A549 (cell line): Measurements from ENCODE around the gene PIP5K1B. TPM values are rescaled to one million over a fixed set of nuclear protein-coding genes. Genes with fewer than 3 reads are reported as not detected.

Experiments used
- ATAC-seq, 2 experiments: fragments of 200-7000 bp in 1 of 2; fragments of >200 bp in 1 of 2; cut with Nextera tagmentation in 1 of 2; cut with Tn5 transposase in 1 of 2; 3 replicates each; pipeline versions ENCODE4 v1.8.0 to v1.9.1; 2018 to 2020; ENCODE audit warnings: mild to moderate bottlenecking in 1 of 2, moderate library complexity in 1 of 2
- CTCF ChIA-PET: fragments of 300-600 bp; sonication (Branson Sonifier 250); formaldehyde crosslinking; extraction: SDS; loops from one replicate; lab custom pipeline; 2021; ENCODE audit warnings: antibody characterized with exemption, inconsistent platforms; lab: Yijun Ruan, JAX
- POLR2A ChIA-PET: fragments of 350-600 bp; formaldehyde crosslinking; extraction: SDS; loops from one replicate; lab custom pipeline; 2021; ENCODE audit warnings: antibody characterized with exemption, inconsistent platforms; lab: Yijun Ruan, JAX
- DNase-seq, 2 experiments: peaks; one replicate each; pipeline versions ENCODE4 v3.0.0 to v3.0.0-alpha.2; 2011 to 2016; ENCODE audit warnings: low read depth in 1 of 2, low spot score in 1 of 2
- FAIRE-seq: peaks from 2 replicates; lab custom pipeline; 2011; peaks lifted over from hg19 to GRCh38; lab: Jason Lieb, UNC
- H3K27ac ChIP-seq, 2 experiments: fragments of >200 bp; sonication (Bioruptor Twin); formaldehyde crosslinking; 3 replicates each; pipeline ENCODE4 v1.5.1; 2016 to 2017
- H3K4me1 ChIP-seq: fragments of >200 bp; sonication (Bioruptor Twin); formaldehyde crosslinking; 3 replicates; pipeline ENCODE4 v1.6.1; 2016
- H3K4me2 ChIP-seq: fragments of >200 bp; sonication (Bioruptor Twin); formaldehyde crosslinking; 3 replicates; pipeline ENCODE4 v1.6.1; 2016
- H3K4me3 ChIP-seq: fragments of >200 bp; sonication (Bioruptor Twin); formaldehyde crosslinking; 3 replicates; pipeline ENCODE4 v1.5.1; 2016
- H3K9me3 ChIP-seq: fragments of >200 bp; sonication (Bioruptor Twin); formaldehyde crosslinking; 3 replicates; pipeline ENCODE4 v1.6.1; 2016
- CEBPB ChIP-seq, 2 experiments: fragments of >200 bp in 1 of 2; sonication (Bioruptor Twin) in 1 of 2; formaldehyde crosslinking in 1 of 2; IDR thresholded peaks; 2 replicates each; pipeline ENCODE4 v1.6.1; 2012 to 2016
- FOSL2 ChIP-seq, 2 experiments: fragments of 450-650 bp in 1 of 2; fragments of >200 bp in 1 of 2; sonication (Bioruptor Twin) in 1 of 2; formaldehyde crosslinking; IDR thresholded peaks; 2 replicates each; pipeline versions ENCODE4 v1.5.0 to v1.6.1; 2016 to 2020; ENCODE audit warnings: mild to moderate bottlenecking in 1 of 2, moderate library complexity in 1 of 2
- HEYL ChIP-seq: fragments of 250-450 bp; sonication (Bioruptor Pico); IDR thresholded peaks from 2 replicates; pipeline ENCODE4 v1.8.0; 2021; ENCODE audit warnings: mild to moderate bottlenecking, moderate library complexity
- HOXB13 ChIP-seq: fragments of 250-450 bp; sonication (Bioruptor Pico); IDR thresholded peaks from 2 replicates; pipeline ENCODE4 v1.5.0; 2020; ENCODE audit warnings: low read depth, mild to moderate bottlenecking, moderate library complexity
- MAZ ChIP-seq: fragments of 150-350 bp; IDR thresholded peaks from 2 replicates; pipeline ENCODE4 v1.6.1; 2014; ENCODE audit warnings: antibody characterized with exemption, low read depth, low read length, borderline replicate concordance
- NR3C1 ChIP-seq: fragments of >200 bp; sonication (Bioruptor Twin); formaldehyde crosslinking; IDR thresholded peaks from 3 replicates; pipeline ENCODE4 v1.6.1; 2017
- RNF2 ChIP-seq: fragments of 200-600 bp; sonication (generic); IDR thresholded peaks from 2 replicates; pipeline ENCODE4 v1.6.1; 2016; ENCODE audit warnings: low read depth, mild to moderate bottlenecking, antibody characterized with exemption, moderate library complexity, borderline replicate concordance
- TP53 ChIP-seq: fragments of 250-450 bp; sonication (Bioruptor Pico); IDR thresholded peaks from 2 replicates; pipeline ENCODE4 v1.5.0; 2021; ENCODE audit warnings: mild to moderate bottlenecking, moderate library complexity
- ZC3H11A ChIP-seq: fragments of 450-650 bp; IDR thresholded peaks from 2 replicates; pipeline ENCODE4 v1.6.1; 2014; ENCODE audit warnings: antibody characterized with exemption, mild to moderate bottlenecking
- ZFP36 ChIP-seq: fragments of 450-650 bp; IDR thresholded peaks from 2 replicates; pipeline ENCODE4 v1.6.1; 2014; ENCODE audit warnings: borderline replicate concordance; ENCODE audit not compliant: partially characterized antibody
- ZNF302 ChIP-seq: fragments of 250-450 bp; sonication (Bioruptor Pico); IDR thresholded peaks from 2 replicates; pipeline ENCODE4 v1.9.0; 2021; ENCODE audit warnings: inconsistent platforms, mild to moderate bottlenecking, moderate library complexity
- ZSCAN20 ChIP-seq: fragments of 250-450 bp; sonication (Bioruptor Pico); IDR thresholded peaks from 2 replicates; pipeline ENCODE4 v1.8.0; 2022; ENCODE audit warnings: mild to moderate bottlenecking, moderate library complexity
- WGBS: methylation state at CpG from one replicate; pipeline ENCODE4 v1.1.6; 2017; ENCODE audit errors: missing lambda C conversion rate; 5-methylcytosine and 5-hydroxymethylcytosine counted together
- polyA plus RNA-seq, 4 experiments: library from polyadenylated mRNA; depleted of rRNA in 3 of 4; stranded (reverse); fragments of >200 nt; fragmentation: RNase III in 1 of 4; extraction: RNeasy Plus Mini Kit Qiagen cat#74134 plus additional on column Dnase treatment in 1 of 4; gene quantifications; 2 replicates in 3 of 4; 3 replicates in 1 of 4; pipeline ENCODE4 v1.2.3, GENCODE V29; 2011 to 2017
- TF ChIP-seq, protein P1 (sequence below): fragments of >200 bp; sonication (Bioruptor Twin); formaldehyde crosslinking; IDR thresholded peaks from 2 replicates; pipeline ENCODE4 v1.6.1; 2016
- TF ChIP-seq, protein P2 (sequence below): fragments of >200 bp; sonication (Bioruptor Twin); formaldehyde crosslinking; IDR thresholded peaks from 3 replicates; pipeline ENCODE4 v1.6.1; 2016
- TF ChIP-seq, protein P3 (sequence below): fragments of 250-450 bp; sonication (Bioruptor Pico); IDR thresholded peaks from 2 replicates; pipeline ENCODE4 v1.5.0; 2021; ENCODE audit warnings: mild to moderate bottlenecking, moderate library complexity, borderline replicate concordance
- TF ChIP-seq, protein P4 (sequence below): fragments of 250-450 bp; sonication (Bioruptor Pico); IDR thresholded peaks from 2 replicates; pipeline ENCODE4 v1.5.0; 2020; ENCODE audit warnings: low read depth, mild to moderate bottlenecking, moderate library complexity
- TF ChIP-seq, protein P5 (sequence below): fragments of >200 bp; sonication (Bioruptor Twin); formaldehyde crosslinking; IDR thresholded peaks from 3 replicates; pipeline ENCODE4 v1.5.1; 2016

PIP5K1B gene
- polyA plus RNA-seq, 2 of the 4 experiments (the other 2 are of a cell fraction) = not detected

DNA sequence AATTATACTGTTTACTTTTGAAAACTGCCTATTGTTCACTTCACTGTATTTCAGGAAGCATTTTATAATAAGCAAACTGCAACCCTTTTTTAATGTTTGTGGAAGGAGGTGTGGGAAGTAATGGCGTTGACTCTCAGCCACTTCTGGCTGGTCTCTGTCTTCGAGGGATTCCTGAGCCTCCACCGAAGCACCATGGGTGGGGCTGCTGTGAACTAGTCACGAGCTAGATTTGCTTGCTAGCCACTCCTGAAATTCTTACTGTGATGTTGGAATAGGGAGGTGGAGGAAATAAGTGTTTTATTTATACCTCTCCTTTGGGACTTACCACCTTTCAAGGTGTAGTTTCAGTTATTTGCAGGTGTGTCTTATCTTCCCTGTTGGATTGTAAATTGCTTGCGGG, 26.8 kb downstream of the PIP5K1B start:
- DNase-seq = no peak
- TF ChIP-seq, protein P1, sequence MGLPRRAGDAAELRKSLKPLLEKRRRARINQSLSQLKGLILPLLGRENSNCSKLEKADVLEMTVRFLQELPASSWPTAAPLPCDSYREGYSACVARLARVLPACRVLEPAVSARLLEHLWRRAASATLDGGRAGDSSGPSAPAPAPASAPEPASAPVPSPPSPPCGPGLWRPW = no peak
- TF ChIP-seq ZSCAN20 (CRISPR knock-in tag) = no peak
- TF ChIP-seq, protein P2, sequence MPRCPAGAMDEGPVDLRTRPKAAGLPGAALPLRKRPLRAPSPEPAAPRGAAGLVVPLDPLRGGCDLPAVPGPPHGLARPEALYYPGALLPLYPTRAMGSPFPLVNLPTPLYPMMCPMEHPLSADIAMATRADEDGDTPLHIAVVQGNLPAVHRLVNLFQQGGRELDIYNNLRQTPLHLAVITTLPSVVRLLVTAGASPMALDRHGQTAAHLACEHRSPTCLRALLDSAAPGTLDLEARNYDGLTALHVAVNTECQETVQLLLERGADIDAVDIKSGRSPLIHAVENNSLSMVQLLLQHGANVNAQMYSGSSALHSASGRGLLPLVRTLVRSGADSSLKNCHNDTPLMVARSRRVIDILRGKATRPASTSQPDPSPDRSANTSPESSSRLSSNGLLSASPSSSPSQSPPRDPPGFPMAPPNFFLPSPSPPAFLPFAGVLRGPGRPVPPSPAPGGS = no peak
- TF ChIP-seq, protein P3, sequence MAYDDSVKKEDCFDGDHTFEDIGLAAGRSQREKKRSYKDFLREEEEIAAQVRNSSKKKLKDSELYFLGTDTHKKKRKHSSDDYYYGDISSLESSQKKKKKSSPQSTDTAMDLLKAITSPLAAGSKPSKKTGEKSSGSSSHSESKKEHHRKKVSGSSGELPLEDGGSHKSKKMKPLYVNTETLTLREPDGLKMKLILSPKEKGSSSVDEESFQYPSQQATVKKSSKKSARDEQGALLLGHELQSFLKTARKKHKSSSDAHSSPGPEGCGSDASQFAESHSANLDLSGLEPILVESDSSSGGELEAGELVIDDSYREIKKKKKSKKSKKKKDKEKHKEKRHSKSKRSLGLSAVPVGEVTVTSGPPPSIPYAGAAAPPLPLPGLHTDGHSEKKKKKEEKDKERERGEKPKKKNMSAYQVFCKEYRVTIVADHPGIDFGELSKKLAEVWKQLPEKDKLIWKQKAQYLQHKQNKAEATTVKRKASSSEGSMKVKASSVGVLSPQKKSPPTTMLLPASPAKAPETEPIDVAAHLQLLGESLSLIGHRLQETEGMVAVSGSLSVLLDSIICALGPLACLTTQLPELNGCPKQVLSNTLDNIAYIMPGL (CRISPR knock-in tag) = no peak
- no peak for TF ChIP-seq RNF2
- TF ChIP-seq, protein P4, sequence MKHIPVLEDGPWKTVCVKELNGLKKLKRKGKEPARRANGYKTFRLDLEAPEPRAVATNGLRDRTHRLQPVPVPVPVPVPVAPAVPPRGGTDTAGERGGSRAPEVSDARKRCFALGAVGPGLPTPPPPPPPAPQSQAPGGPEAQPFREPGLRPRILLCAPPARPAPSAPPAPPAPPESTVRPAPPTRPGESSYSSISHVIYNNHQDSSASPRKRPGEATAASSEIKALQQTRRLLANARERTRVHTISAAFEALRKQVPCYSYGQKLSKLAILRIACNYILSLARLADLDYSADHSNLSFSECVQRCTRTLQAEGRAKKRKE (CRISPR knock-in tag) = no peak
- no peak for TF ChIP-seq HOXB13 (CRISPR knock-in tag)
- TF ChIP-seq HEYL (CRISPR knock-in tag) = no peak
- no peak for TF ChIP-seq ZFP36
- TF ChIP-seq ZNF302 (CRISPR knock-in tag) = no peak
- TF ChIP-seq, protein P5, sequence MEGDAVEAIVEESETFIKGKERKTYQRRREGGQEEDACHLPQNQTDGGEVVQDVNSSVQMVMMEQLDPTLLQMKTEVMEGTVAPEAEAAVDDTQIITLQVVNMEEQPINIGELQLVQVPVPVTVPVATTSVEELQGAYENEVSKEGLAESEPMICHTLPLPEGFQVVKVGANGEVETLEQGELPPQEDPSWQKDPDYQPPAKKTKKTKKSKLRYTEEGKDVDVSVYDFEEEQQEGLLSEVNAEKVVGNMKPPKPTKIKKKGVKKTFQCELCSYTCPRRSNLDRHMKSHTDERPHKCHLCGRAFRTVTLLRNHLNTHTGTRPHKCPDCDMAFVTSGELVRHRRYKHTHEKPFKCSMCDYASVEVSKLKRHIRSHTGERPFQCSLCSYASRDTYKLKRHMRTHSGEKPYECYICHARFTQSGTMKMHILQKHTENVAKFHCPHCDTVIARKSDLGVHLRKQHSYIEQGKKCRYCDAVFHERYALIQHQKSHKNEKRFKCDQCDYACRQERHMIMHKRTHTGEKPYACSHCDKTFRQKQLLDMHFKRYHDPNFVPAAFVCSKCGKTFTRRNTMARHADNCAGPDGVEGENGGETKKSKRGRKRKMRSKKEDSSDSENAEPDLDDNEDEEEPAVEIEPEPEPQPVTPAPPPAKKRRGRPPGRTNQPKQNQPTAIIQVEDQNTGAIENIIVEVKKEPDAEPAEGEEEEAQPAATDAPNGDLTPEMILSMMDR = no peak
- TF ChIP-seq MAZ = no peak
- TF ChIP-seq FOSL2 (IDR thresholded peaks at IDR 0.05) = no peak
- no peak for TF ChIP-seq FOSL2 (CRISPR knock-in tag; IDR thresholded peaks at IDR 0.05)
- no peak for TF ChIP-seq CEBPB (IDR thresholded peaks at IDR 0.05)
- TF ChIP-seq ZC3H11A = no peak
- Histone ChIP-seq H3K4me3 (no peak overlapping the region), H3K4me2 (no peak overlapping the region), H3K9me3 (no peaks in the 10 kb centered on the region), H3K4me1 (no peaks in the 10 kb centered on the region), H3K27ac (no peak overlapping the region)
- WGBS = 18% methylated on average over 5 of the region's 5 CpGs
- no peak for ATAC-seq
- ChIA-PET CTCF (no interaction called here), POLR2A (no interaction called here)
- no peak for FAIRE-seq

DNA sequence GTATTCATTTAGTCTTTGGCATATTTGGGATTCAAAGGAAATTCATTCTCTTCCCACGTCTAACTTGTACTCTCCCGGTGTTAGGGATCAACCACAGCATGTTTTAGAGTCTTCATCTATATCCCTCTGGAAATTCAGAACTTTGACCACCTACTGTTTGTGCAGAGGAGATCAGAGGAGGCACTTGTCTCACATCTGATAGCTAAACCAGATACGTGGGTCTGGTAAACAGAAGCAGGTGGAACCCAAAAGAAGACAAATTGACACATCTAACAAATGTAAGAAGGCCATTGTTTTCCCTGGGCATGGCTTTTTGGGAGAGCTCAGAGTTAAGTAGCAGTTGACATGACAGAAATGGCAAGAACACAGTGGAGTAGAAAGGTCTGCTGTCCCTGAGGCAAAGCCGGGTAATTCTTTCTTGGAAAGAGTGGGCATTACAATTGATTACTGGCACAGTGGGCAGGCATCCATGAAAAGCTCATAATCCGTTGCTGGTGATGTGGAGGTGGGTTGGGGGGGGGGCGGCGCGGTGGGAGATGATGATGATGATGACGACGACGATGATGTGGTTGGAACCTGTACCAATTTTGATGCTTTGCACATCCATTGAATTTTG, 27.5 kb downstream of the PIP5K1B start:
- no peak for FAIRE-seq
- no peak for DNase-seq
- Histone ChIP-seq H3K4me1 (no peaks in the 10 kb centered on the region), H3K4me2 (no peak overlapping the region), H3K9me3 (no peaks in the 10 kb centered on the region), H3K4me3 (no peak overlapping the region), H3K27ac (no peak overlapping the region)
- TF ChIP-seq TP53 (CRISPR knock-in tag) (no peak), NR3C1 (no peak)
- 16% methylated on average over 7 of the region's 11 CpGs for WGBS
- CTCF ChIA-PET = no interaction called here
- POLR2A ChIA-PET = no interaction called here
- ATAC-seq = no peak
